ENCODE measurements around the gene PFDN4. TPM values are rescaled to one million over a fixed set of nuclear protein-coding genes. Genes with fewer than 3 reads are reported as not detected.

The PFDN4 gene
- total RNA-seq, 6 experiments from 2014 or later, result 31.6 to 37.1 (median 35.1) TPM

- Mint-ChIP-seq H3K4me1 (ENCODE audit: low read depth) (peaks cover 10% of the 10 kb centered on the region), H3K27ac (no peak overlapping the region), H3K36me3 (ENCODE audit: low read depth) (no peaks in the 10 kb centered on the region), H3K4me3 (no peak overlapping the region), H3K9me3 (no peaks in the 10 kb centered on the region), H3K27me3 (ENCODE audit: insufficient read depth) (peaks cover 4% of the 10 kb centered on the region)
- DNase-seq, result no peak
- TF ChIP-seq CTCF (IDR thresholded peaks at IDR 0.05), result no peak
Measured at GRCh38 chr20:54200487-54201267, 7.2 kb upstream of the PFDN4 start.

- no peak overlapping the region for H3K27ac Mint-ChIP-seq
- H3K36me3 Mint-ChIP-seq (ENCODE audit: low read depth), result no peaks in the 10 kb centered on the region
- H3K4me3 Mint-ChIP-seq, result no peak overlapping the region
- TF ChIP-seq CTCF (IDR thresholded peaks at IDR 0.05), result no peak
- H3K27me3 Mint-ChIP-seq (ENCODE audit: insufficient read depth), result peaks cover 6% of the 10 kb centered on the region
- H3K9me3 Mint-ChIP-seq, result no peaks in the 10 kb centered on the region
- no peak for DNase-seq
- peaks cover 10% of the 10 kb centered on the region for H3K4me1 Mint-ChIP-seq (ENCODE audit: low read depth)
Measured at GRCh38 chr20:54201268-54201846, 6.5 kb upstream of the PFDN4 start.

DNA sequence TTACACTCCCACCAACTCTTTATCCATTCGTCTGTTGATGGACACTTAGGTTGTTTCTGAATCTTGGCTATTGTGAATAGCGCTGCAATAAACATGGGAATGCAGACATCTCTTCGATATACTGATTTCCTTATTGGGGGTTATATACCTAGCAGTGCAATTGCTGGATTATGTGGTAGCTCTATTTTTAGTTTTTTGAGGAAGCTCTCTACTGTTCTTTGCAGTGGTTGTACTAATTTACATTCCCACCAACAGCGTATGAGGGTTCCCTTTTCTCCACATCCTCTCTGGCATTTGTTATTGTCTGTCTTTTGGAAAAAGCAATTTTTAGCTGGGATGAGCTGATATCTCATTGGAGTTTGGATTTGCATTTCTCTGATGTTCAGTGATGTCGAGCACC lies 4.6 kb upstream of the PFDN4 start:
- peaks cover 6% of the 10 kb centered on the region for H3K27me3 Mint-ChIP-seq (ENCODE audit: insufficient read depth)
- H3K4me1 Mint-ChIP-seq (ENCODE audit: low read depth), result no peaks in the 10 kb centered on the region; the same call in 1 of the 2 replicates
- no peak overlapping the region for H3K27ac Mint-ChIP-seq
- DNase-seq, result no peak
- H3K4me3 Mint-ChIP-seq, result no peak overlapping the region
- H3K9me3 Mint-ChIP-seq, result no peaks in the 10 kb centered on the region
- TF ChIP-seq CTCF (IDR thresholded peaks at IDR 0.05), result no peak
- no peaks in the 10 kb centered on the region for H3K36me3 Mint-ChIP-seq (ENCODE audit: low read depth)

GRCh38 chr20:54204063-54204462 lies 3.8 kb upstream of the PFDN4 start:
- Mint-ChIP-seq H3K4me1 (ENCODE audit: low read depth) (peaks cover 6% of the 10 kb centered on the region), H3K4me3 (no peak overlapping the region), H3K9me3 (no peaks in the 10 kb centered on the region)

GRCh38 chr20:54204481-54204880 lies 3.4 kb upstream of the PFDN4 start:
- H3K4me1 Mint-ChIP-seq (ENCODE audit: low read depth), result peaks cover 10% of the 10 kb centered on the region

More at GRCh38 chr20:54204063-54204462, 3.8 kb upstream of the PFDN4 start:
- H3K27ac Mint-ChIP-seq, result no peak overlapping the region
- H3K27me3 Mint-ChIP-seq (ENCODE audit: insufficient read depth), result peaks cover 6% of the 10 kb centered on the region
- no peak for DNase-seq
- TF ChIP-seq CTCF (IDR thresholded peaks at IDR 0.05), result no peak
- H3K36me3 Mint-ChIP-seq (ENCODE audit: low read depth), result no peaks in the 10 kb centered on the region

More at GRCh38 chr20:54204481-54204880, 3.4 kb upstream of the PFDN4 start:
- DNase-seq, result no peak
- peaks cover 6% of the 10 kb centered on the region for H3K27me3 Mint-ChIP-seq (ENCODE audit: insufficient read depth)
- H3K27ac Mint-ChIP-seq, result no peak overlapping the region
- H3K4me3 Mint-ChIP-seq, result no peak overlapping the region
- H3K9me3 Mint-ChIP-seq, result no peaks in the 10 kb centered on the region
- H3K36me3 Mint-ChIP-seq (ENCODE audit: low read depth), result no peaks in the 10 kb centered on the region
- no peak for TF ChIP-seq CTCF (IDR thresholded peaks at IDR 0.05)
